Measurements from ENCODE around the gene TPR.

The TPR gene

GRCh38 chr1:186323865-186324264, 51.2 kb downstream of the TPR start:
- DNase-seq = no peak
- H3K9me3 ChIP-seq (ENCODE audit: severe bottlenecking) = no peaks in the 10 kb centered on the region
- peaks cover 78% of the 10 kb centered on the region for H3K36me3 ChIP-seq
- H3K27me3 ChIP-seq (ENCODE audit: insufficient read depth, low read depth, severe bottlenecking) = no peaks in the 10 kb centered on the region
- no peak for TF ChIP-seq CTCF (IDR thresholded peaks at IDR 0.05; ENCODE audit: low read depth, low read length)
- no peak overlapping the region for H3K27ac ChIP-seq
- no peak overlapping the region for H3K4me3 ChIP-seq (ENCODE audit: low read depth, low read length)

GRCh38 chr1:186315570-186315969, 59.5 kb downstream of the TPR start:
- Histone ChIP-seq H3K27me3 (ENCODE audit: insufficient read depth, low read depth, severe bottlenecking) (no peaks in the 10 kb centered on the region), H3K4me3 (ENCODE audit: low read depth, low read length) (no peak overlapping the region), H3K36me3 (peaks cover 71% of the 10 kb centered on the region), H3K27ac (no peak overlapping the region), H3K9me3 (ENCODE audit: severe bottlenecking) (no peaks in the 10 kb centered on the region)
- DNase-seq = no peak
- no peak for TF ChIP-seq CTCF (IDR thresholded peaks at IDR 0.05; ENCODE audit: low read depth, low read length)

- TF ChIP-seq CTCF (IDR thresholded peaks at IDR 0.05; ENCODE audit: low read depth, low read length) = no peak
- H3K36me3 ChIP-seq = peaks cover 32% of the 10 kb centered on the region
- no peak for DNase-seq
Observed at GRCh38 chr1:186311375-186312051, 63.5 kb downstream of the TPR start.

GRCh38 chr1:186310307-186310706, 64.7 kb downstream of the TPR start:
- Histone ChIP-seq H3K27me3 (ENCODE audit: insufficient read depth, low read depth, severe bottlenecking) (no peaks in the 10 kb centered on the region), H3K4me3 (ENCODE audit: low read depth, low read length) (no peak overlapping the region), H3K36me3 (peaks cover 19% of the 10 kb centered on the region), H3K27ac (no peak overlapping the region), H3K9me3 (ENCODE audit: severe bottlenecking) (no peaks in the 10 kb centered on the region)
- DNase-seq = no peak
- no peak for TF ChIP-seq CTCF (IDR thresholded peaks at IDR 0.05; ENCODE audit: low read depth, low read length)

More at GRCh38 chr1:186311375-186312051, 63.5 kb downstream of the TPR start:
- Histone ChIP-seq H3K9me3 (ENCODE audit: severe bottlenecking) (no peaks in the 10 kb centered on the region), H3K27ac (no peak overlapping the region), H3K4me3 (ENCODE audit: low read depth, low read length) (no peak overlapping the region), H3K27me3 (ENCODE audit: insufficient read depth, low read depth, severe bottlenecking) (no peaks in the 10 kb centered on the region)

GRCh38 chr1:186308264-186309060, 66.6 kb downstream of the TPR start:
- H3K27ac ChIP-seq = no peak overlapping the region
- peaks cover 14% of the 10 kb centered on the region for H3K36me3 ChIP-seq
- no peak for DNase-seq
- no peaks in the 10 kb centered on the region for H3K27me3 ChIP-seq (ENCODE audit: insufficient read depth, low read depth, severe bottlenecking)
- no peaks in the 10 kb centered on the region for H3K9me3 ChIP-seq (ENCODE audit: severe bottlenecking)
- no peak for TF ChIP-seq CTCF (IDR thresholded peaks at IDR 0.05; ENCODE audit: low read depth, low read length)
- no peak overlapping the region for H3K4me3 ChIP-seq (ENCODE audit: low read depth, low read length)

Data from WERI-Rb-1 (cell line).